ENCODE measurements around the gene ZGRF1. TPM values are rescaled to one million over a fixed set of nuclear protein-coding genes. Genes with fewer than 3 reads are reported as not detected.
A peak's percentile ranks its signal among the peaks of the same experiment; 100 is the strongest.
"Not testable (repeated sequence)": the region's sequence is repeated elsewhere in the genome, so short reads cannot be mapped to it uniquely, and the experiment has no call there.

Gene ZGRF1
- total RNA-seq, 2 donors from 2014 or later, result 1.0 to 2.0 TPM

DNA sequence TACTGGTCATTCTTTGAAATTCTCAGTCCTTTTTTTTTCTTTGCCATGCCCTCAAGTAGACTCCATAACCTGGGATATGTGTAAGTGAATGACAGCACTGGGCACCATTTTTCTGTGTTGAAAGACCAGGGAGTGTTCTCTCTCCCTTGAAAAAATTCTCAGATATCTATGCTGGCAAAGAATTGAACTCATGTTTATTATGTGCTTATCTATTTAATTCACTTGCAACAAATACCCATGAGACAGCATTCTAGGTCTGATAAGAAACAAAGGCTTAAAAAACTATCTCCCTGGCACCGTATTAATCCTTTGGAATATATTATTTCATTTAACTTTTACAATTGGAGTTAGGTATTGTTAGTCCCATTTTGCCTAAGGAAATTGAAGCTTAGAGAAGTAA is 37.0 kb upstream of the ZGRF1 start:
- peaks cover 0 to 4% of the 10 kb centered on the region in 2 donors for H3K4me1 ChIP-seq
- H3K4me3 ChIP-seq, result no peak overlapping the region
- peak overlapping the region; percentile 36 to 87 for H3K27ac ChIP-seq
- H3K27me3 ChIP-seq, result no peaks in the 10 kb centered on the region
- no peaks in the 10 kb centered on the region for H3K36me3 ChIP-seq
- TF ChIP-seq, protein P1, sequence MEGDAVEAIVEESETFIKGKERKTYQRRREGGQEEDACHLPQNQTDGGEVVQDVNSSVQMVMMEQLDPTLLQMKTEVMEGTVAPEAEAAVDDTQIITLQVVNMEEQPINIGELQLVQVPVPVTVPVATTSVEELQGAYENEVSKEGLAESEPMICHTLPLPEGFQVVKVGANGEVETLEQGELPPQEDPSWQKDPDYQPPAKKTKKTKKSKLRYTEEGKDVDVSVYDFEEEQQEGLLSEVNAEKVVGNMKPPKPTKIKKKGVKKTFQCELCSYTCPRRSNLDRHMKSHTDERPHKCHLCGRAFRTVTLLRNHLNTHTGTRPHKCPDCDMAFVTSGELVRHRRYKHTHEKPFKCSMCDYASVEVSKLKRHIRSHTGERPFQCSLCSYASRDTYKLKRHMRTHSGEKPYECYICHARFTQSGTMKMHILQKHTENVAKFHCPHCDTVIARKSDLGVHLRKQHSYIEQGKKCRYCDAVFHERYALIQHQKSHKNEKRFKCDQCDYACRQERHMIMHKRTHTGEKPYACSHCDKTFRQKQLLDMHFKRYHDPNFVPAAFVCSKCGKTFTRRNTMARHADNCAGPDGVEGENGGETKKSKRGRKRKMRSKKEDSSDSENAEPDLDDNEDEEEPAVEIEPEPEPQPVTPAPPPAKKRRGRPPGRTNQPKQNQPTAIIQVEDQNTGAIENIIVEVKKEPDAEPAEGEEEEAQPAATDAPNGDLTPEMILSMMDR (IDR thresholded peaks at IDR 0.05), result no peak
- H3K9me3 ChIP-seq, result no peaks in the 10 kb centered on the region
- DNase-seq (ENCODE audit: low spot score), result no peak

DNA sequence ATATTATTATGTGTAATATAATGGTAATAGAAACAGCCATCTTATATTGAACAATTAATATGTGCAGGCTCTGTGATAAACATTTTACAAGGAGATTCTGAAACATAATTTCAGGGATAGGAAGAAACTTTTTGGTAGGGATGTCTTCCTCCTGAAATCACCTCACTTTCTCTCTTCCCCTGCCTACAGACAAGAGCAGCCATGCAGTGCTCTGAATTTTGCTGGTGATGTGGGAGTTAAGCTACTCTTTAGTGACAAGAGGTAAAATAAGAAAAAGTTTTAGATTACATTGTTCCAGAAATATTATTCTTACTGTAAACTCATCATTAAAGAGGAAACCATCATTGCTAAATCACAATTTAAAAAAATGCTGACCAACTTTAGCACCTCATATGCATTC is 36.4 kb upstream of the ZGRF1 start:
- DNase-seq (ENCODE audit: low spot score), result no peak
- TF ChIP-seq, protein P1 (IDR thresholded peaks at IDR 0.05), result no peak
- H3K27ac ChIP-seq, result peak overlapping the region in 1 of 2 donors; percentile 87

DNA sequence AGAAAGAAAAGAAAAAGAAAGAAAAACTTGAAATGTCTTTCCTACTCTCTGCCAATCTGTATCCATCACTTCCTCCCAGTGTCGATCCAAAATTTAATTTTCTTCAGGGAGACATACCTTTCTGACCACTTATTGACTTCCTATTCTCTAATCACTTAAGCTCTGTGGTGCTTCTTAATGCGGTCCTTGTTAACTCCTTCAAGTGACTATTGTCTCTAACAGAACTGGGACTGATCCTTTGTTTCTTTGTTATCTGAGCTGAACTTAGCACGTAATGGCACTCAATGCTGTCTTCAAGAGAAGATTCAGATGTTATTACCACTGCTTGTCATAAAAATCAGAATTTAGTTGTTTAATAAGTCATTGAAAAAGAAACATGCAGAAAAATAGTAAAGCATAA is 31.4 kb upstream of the ZGRF1 start:
- H3K36me3 ChIP-seq, result no peaks in the 10 kb centered on the region
- TF ChIP-seq, protein P1 (IDR thresholded peaks at IDR 0.05), result no peak
- no peak overlapping the region for H3K4me3 ChIP-seq
- no peaks in the 10 kb centered on the region for H3K27me3 ChIP-seq
- H3K9me3 ChIP-seq, result no peaks in the 10 kb centered on the region
- DNase-seq (ENCODE audit: low spot score), result no peak
- no peak overlapping the region for H3K27ac ChIP-seq
- peaks cover 0 to 4% of the 10 kb centered on the region in 2 donors for H3K4me1 ChIP-seq

More for the DNA sequence above, 36.4 kb upstream of the ZGRF1 start:
- no peaks in the 10 kb centered on the region for H3K36me3 ChIP-seq
- H3K4me1 ChIP-seq, result peaks cover 0 to 4% of the 10 kb centered on the region in 2 donors
- no peaks in the 10 kb centered on the region for H3K27me3 ChIP-seq
- no peaks in the 10 kb centered on the region for H3K9me3 ChIP-seq
- no peak overlapping the region for H3K4me3 ChIP-seq

DNA sequence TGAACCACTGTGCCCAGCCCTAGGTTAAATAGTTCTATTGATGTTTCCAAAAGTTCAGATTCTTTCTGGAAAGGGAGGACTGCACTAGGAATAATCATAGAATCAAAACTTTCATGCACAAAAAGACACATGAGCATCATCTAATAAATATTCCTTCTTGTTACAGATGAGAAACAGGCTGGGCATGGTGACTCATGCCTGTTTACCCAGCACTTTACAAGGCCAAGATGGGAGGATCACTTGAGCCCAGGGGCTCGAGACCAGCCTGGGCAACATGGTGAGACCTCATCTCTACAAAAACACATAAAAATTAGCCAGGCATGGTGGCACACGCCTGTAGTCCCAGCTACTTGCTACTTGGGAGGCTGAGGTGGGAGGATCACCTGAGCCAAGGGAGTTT is 27.9 kb upstream of the ZGRF1 start:
- Histone ChIP-seq H3K36me3 (no peaks in the 10 kb centered on the region), H3K4me3 (no peak overlapping the region), H3K27me3 (no peaks in the 10 kb centered on the region), H3K9me3 (no peaks in the 10 kb centered on the region), H3K27ac (no peak overlapping the region), H3K4me1 (no peaks in the 10 kb centered on the region)
- TF ChIP-seq, protein P1 (IDR thresholded peaks at IDR 0.05), result no peak
- no peak for DNase-seq (ENCODE audit: low spot score)

DNA sequence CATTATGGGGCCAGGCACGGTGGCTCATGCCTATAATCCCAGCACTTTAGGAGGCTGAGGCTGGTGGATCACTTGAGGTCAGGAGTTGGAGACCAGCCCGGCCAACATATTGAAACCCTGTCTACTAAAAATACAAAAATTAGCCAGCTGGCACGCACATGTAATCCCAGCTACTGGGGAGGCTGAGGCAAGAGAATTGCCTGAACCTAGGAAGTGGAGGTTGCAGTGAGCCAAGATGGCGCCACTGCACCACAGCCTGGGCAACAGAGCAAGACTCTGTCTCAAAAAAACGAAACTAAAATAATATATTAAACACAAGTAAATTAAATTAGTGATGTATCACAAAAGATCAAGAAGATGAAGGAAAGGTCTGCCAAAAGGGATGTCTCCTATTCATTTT is 19.4 kb upstream of the ZGRF1 start:
- peaks cover 58% of the 10 kb centered on the region for H3K36me3 ChIP-seq
- not testable (repeated sequence) for H3K4me1 ChIP-seq; H3K27me3 ChIP-seq; H3K27ac ChIP-seq; H3K9me3 ChIP-seq; H3K4me3 ChIP-seq; DNase-seq (ENCODE audit: low spot score)

DNA sequence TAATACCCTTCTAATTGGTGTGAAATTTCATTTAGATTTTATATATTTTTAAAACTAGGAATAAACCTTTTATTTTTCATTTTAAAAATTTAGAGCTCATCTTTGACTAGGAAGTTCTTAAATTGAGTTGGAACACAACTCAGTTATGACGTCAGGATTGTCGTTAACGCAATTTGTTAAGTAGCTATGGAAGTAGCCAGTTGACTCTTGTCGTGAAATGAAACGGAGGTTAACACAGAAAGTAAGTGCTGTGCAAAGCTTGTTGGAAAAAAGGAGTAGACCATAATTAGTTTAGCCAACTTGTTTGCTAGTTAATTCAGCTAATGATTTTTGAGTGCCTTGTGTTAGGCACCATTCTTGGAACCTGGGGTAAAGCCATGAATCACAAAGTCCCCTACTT is 18.6 kb upstream of the ZGRF1 start:
- H3K36me3 ChIP-seq, result peaks cover 65% of the 10 kb centered on the region
- H3K27me3 ChIP-seq, result no peaks in the 10 kb centered on the region
- H3K9me3 ChIP-seq, result no peaks in the 10 kb centered on the region

More for the DNA sequence above, 18.6 kb upstream of the ZGRF1 start:
- H3K4me3 ChIP-seq, result no peak overlapping the region
- H3K27ac ChIP-seq, result no peak overlapping the region
- H3K4me1 ChIP-seq, result no peaks in the 10 kb centered on the region
- DNase-seq (ENCODE audit: low spot score), result no peak
- TF ChIP-seq, protein P1 (IDR thresholded peaks at IDR 0.05), result no peak
